IMR-90 (cell line): ENCODE data around the gene PKD1. TPM values are rescaled to one million over a fixed set of nuclear protein-coding genes. Genes with fewer than 3 reads are reported as not detected.

Experiments used
- ATAC-seq: fragments of 200-7000 bp; cut with Tn5 transposase; 2 replicates; pipeline ENCODE4 v1.9.1; 2020; ENCODE audit warnings: low read depth, mild to moderate bottlenecking, moderate library complexity
- BruUV-seq: library from RNA; stranded (reverse); fragments of 400-500 nt; replicated peaks from 2 replicates; lab custom pipeline; 2021; lab: Mats Ljungman, UMichigan
- CTCF ChIA-PET: fragments of 300-600 bp; formaldehyde crosslinking; extraction: SDS; loops from one replicate; lab custom pipeline; 2021; ENCODE audit warnings: antibody characterized with exemption; lab: Yijun Ruan, JAX
- POLR2A ChIA-PET: fragments of 300-600 bp; sonication (Branson Sonifier 250); formaldehyde crosslinking; loops from one replicate; lab custom pipeline; 2022; ENCODE audit warnings: antibody characterized with exemption; ENCODE audit not compliant: unreplicated experiment; lab: Charles Lee
- DNase-seq: peaks from one replicate; pipeline ENCODE4 v3.0.0; 2013
- H2AFZ ChIP-seq: replicated peaks from 2 replicates; pipeline ENCODE3; 2013; ENCODE audit warnings: low read length, mild to moderate bottlenecking; ENCODE audit not compliant: poor library complexity
- H2AK5ac ChIP-seq: 2 replicates; pipeline ENCODE4 v1.6.1; 2013; ENCODE audit warnings: low read depth, low read length, inconsistent platforms
- H2AK9ac ChIP-seq: replicated peaks from 2 replicates; pipeline ENCODE3; 2013; ENCODE audit warnings: mild to moderate bottlenecking, low read depth, low read length, moderate library complexity; ENCODE audit not compliant: poor library complexity
- H2BK120ac ChIP-seq: 2 replicates; pipeline ENCODE4 v1.6.1; 2013; ENCODE audit warnings: low read depth, low read length, inconsistent platforms
- H2BK15ac ChIP-seq: 3 replicates; pipeline ENCODE4 v1.6.1; 2013; ENCODE audit warnings: low read depth, low read length, inconsistent platforms
- H2BK20ac ChIP-seq: 2 replicates; pipeline ENCODE4 v1.6.1; 2013; ENCODE audit warnings: low read depth, mild to moderate bottlenecking, inconsistent platforms, low read length, moderate library complexity
- H2BK5ac ChIP-seq: 2 replicates; pipeline ENCODE4 v1.6.1; 2013; ENCODE audit warnings: mild to moderate bottlenecking, low read depth, low read length, inconsistent platforms; ENCODE audit not compliant: poor library complexity, severe bottlenecking
- H3K14ac ChIP-seq: replicated peaks from 2 replicates; pipeline ENCODE4 v1.6.1; 2013; ENCODE audit warnings: low read depth, low read length, inconsistent platforms
- H3K18ac ChIP-seq: 2 replicates; pipeline ENCODE4 v1.6.1; 2013; ENCODE audit warnings: low read depth, low read length, control low read depth
- H3K23ac ChIP-seq: 2 replicates; pipeline ENCODE4 v1.6.1; 2013; ENCODE audit warnings: low read depth, low read length, inconsistent platforms
- H3K27ac ChIP-seq: 2 replicates; pipeline ENCODE4 v1.5.1; 2013; ENCODE audit warnings: mild to moderate bottlenecking, control low read depth, low read length; ENCODE audit not compliant: insufficient read depth
- H3K27me3 ChIP-seq: 2 replicates; pipeline ENCODE4 v1.6.1; 2013; ENCODE audit warnings: low read length; ENCODE audit not compliant: control insufficient read depth, insufficient read depth
- H3K36me3 ChIP-seq: 2 replicates; pipeline ENCODE4 v1.6.1; 2013; ENCODE audit warnings: low read length, mixed read lengths; ENCODE audit not compliant: control insufficient read depth, insufficient read depth
- H3K4ac ChIP-seq: 2 replicates; pipeline ENCODE4 v1.6.1; 2013; ENCODE audit warnings: low read depth, low read length, inconsistent platforms
- H3K4me1 ChIP-seq: 2 replicates; pipeline ENCODE4 v1.6.1; 2013; ENCODE audit warnings: low read length, mixed read lengths; ENCODE audit not compliant: control insufficient read depth, insufficient read depth
- H3K4me2 ChIP-seq: 2 replicates; pipeline ENCODE4 v1.6.1; 2013; ENCODE audit warnings: low read depth, mild to moderate bottlenecking, control low read depth, low read length, moderate library complexity
- H3K4me3 ChIP-seq: 2 replicates; pipeline ENCODE4 v1.5.1; 2013; ENCODE audit warnings: low read depth, mild to moderate bottlenecking, control low read depth, low read length, moderate library complexity; ENCODE audit not compliant: insufficient read depth
- H3K56ac ChIP-seq: 2 replicates; pipeline ENCODE4 v1.6.1; 2013; ENCODE audit warnings: low read length, inconsistent platforms; ENCODE audit not compliant: insufficient read depth; ENCODE audit errors: extremely low read depth
- H3K79me1 ChIP-seq, 2 experiments: 2 replicates each; pipeline ENCODE4 v1.6.1; 2013; ENCODE audit warnings: low read length in 2 of 2, inconsistent platforms in 1 of 2, low read depth in 1 of 2
- H3K9ac ChIP-seq: 2 replicates; pipeline ENCODE4 v1.6.1; 2013; ENCODE audit warnings: low read depth, low read length, control low read depth
- H3K9me1 ChIP-seq: 2 replicates; pipeline ENCODE4 v1.6.1; 2013; ENCODE audit warnings: low read length, inconsistent platforms; ENCODE audit not compliant: insufficient read depth
- H3K9me3 ChIP-seq: 2 replicates; pipeline ENCODE4 v1.6.1; 2013; ENCODE audit warnings: low read length; ENCODE audit not compliant: control insufficient read depth, insufficient read depth
- H4K20me1 ChIP-seq: 2 replicates; pipeline ENCODE4 v1.6.1; 2013; ENCODE audit warnings: low read length, inconsistent platforms; ENCODE audit not compliant: insufficient read depth
- H4K5ac ChIP-seq: 2 replicates; pipeline ENCODE4 v1.6.1; 2013; ENCODE audit warnings: mild to moderate bottlenecking, low read depth, low read length, control low read depth
- H4K8ac ChIP-seq, 2 experiments: 2 replicates each; pipeline ENCODE4 v1.6.1; 2013; ENCODE audit warnings: low read depth in 2 of 2, low read length in 2 of 2, control low read depth in 1 of 2, inconsistent platforms in 1 of 2
- H4K91ac ChIP-seq: 2 replicates; pipeline ENCODE4 v1.6.1; 2013; ENCODE audit warnings: low read depth, low read length, inconsistent platforms; ENCODE audit not compliant: insufficient read depth
- BHLHE40 ChIP-seq: fragments of 150-350 bp; IDR thresholded peaks from 2 replicates; pipeline ENCODE4 v1.6.1; 2016; ENCODE audit warnings: mild to moderate bottlenecking, low read depth, low read length
- CEBPB ChIP-seq: IDR thresholded peaks from 2 replicates; pipeline ENCODE4 v1.6.1; 2012; ENCODE audit warnings: low read depth, low read length, improper control_type of control experiment
- CHD1 ChIP-seq: IDR thresholded peaks from 2 replicates; pipeline ENCODE4 v1.6.1; 2012; ENCODE audit warnings: low read depth, low read length, improper control_type of control experiment
- ELK1 ChIP-seq: fragments of 150-350 bp; IDR thresholded peaks from 2 replicates; pipeline ENCODE4 v1.6.1; 2016; ENCODE audit warnings: low read depth, mild to moderate bottlenecking, low read length, moderate library complexity, borderline replicate concordance
- FOS ChIP-seq: fragments of 150-350 bp; IDR thresholded peaks from 2 replicates; pipeline ENCODE4 v1.6.1; 2016; ENCODE audit warnings: low read depth, low read length
- MAFK ChIP-seq: IDR thresholded peaks from 2 replicates; pipeline ENCODE4 v1.6.1; 2012; ENCODE audit warnings: low read depth, low read length, improper control_type of control experiment
- MAZ ChIP-seq: IDR thresholded peaks from 2 replicates; pipeline ENCODE4 v1.6.1; 2012; ENCODE audit warnings: low read depth, mild to moderate bottlenecking, low read length, improper control_type of control experiment, moderate library complexity, borderline replicate concordance
- MXI1 ChIP-seq: IDR thresholded peaks from 2 replicates; pipeline ENCODE4 v1.6.1; 2012; ENCODE audit warnings: low read depth, mild to moderate bottlenecking, low read length, moderate library complexity, borderline replicate concordance
- NFE2L2 ChIP-seq: fragments of 150-350 bp; IDR thresholded peaks from 2 replicates; pipeline ENCODE4 v1.6.1; 2016; ENCODE audit warnings: low read depth, mild to moderate bottlenecking, low read length
- POLR2A ChIP-seq: IDR thresholded peaks from 2 replicates; pipeline ENCODE4 v1.6.1; 2012; ENCODE audit warnings: mild to moderate bottlenecking, low read depth, low read length
- RAD21 ChIP-seq: IDR thresholded peaks from 2 replicates; pipeline ENCODE4 v1.6.1; 2012; ENCODE audit warnings: low read length, improper control_type of control experiment
- RCOR1 ChIP-seq: IDR thresholded peaks from 2 replicates; pipeline ENCODE4 v1.6.1; 2012; ENCODE audit warnings: mild to moderate bottlenecking, low read length, improper control_type of control experiment; ENCODE audit not compliant: insufficient replicate concordance
- RFX5 ChIP-seq: IDR thresholded peaks from 2 replicates; pipeline ENCODE4 v1.8.0; 2012; ENCODE audit warnings: low read depth, mild to moderate bottlenecking, low read length, moderate library complexity
- SMC3 ChIP-seq: fragments of 150-350 bp; IDR thresholded peaks from 2 replicates; pipeline ENCODE4 v1.6.1; 2016; ENCODE audit warnings: low read depth, mild to moderate bottlenecking, antibody characterized with exemption, low read length, moderate library complexity
- USF2 ChIP-seq: fragments of 150-350 bp; IDR thresholded peaks from 2 replicates; pipeline ENCODE4 v1.6.1; 2017; ENCODE audit warnings: mild to moderate bottlenecking, antibody characterized with exemption, low read length, low read depth
- WGBS, 2 experiments: methylation state at CpG; one replicate each; pipeline versions ENCODE4 v1.1.5 to v1.1.7; 2013; ENCODE audit warnings: missing lambda C conversion rate in 2 of 2; ENCODE audit not compliant: insufficient read length in 1 of 2; ENCODE audit errors: extremely low coverage in 2 of 2; 5-methylcytosine and 5-hydroxymethylcytosine counted together
- dilution Hi-C: fragments of 300-500 bp; cut with HindIII; formaldehyde crosslinking; loops from one replicate; pipeline ENCODE4 v1.14.3; 2018; ENCODE audit warnings: low sequenced_read_pairs; ENCODE audit not compliant: unreplicated experiment
- in situ Hi-C: fragments of 300-500 bp; cut with MboI; formaldehyde crosslinking; loops from 3 replicates; pipeline ENCODE4 v1.14.3; 2019; ENCODE audit warnings: low sequenced_read_pairs, inconsistent platforms, mixed read lengths
- intact Hi-C: fragments of 100-400 bp; cut with micrococcal nuclease; formaldehyde crosslinking; loops from 2 replicates; pipeline ENCODE4 v1.10.0; 2022
- polyA plus RNA-seq, 3 experiments: library from polyadenylated mRNA; depleted of rRNA; stranded (reverse); fragments of >200 nt; gene quantifications; 2 replicates each; pipeline ENCODE4 v1.2.3, GENCODE V29; 2012; ENCODE audit warnings: low replicate concordance in 1 of 3
- total RNA-seq: library from RNA; depleted of rRNA; stranded (reverse); fragments of >200 nt; gene quantifications from 2 replicates; pipeline ENCODE4 v1.2.3, GENCODE V29; 2012
- TF ChIP-seq, protein P1 (sequence below): conservative IDR thresholded peaks from 2 replicates; pipeline ENCODE4 v1.5.1; 2012; ENCODE audit warnings: mild to moderate bottlenecking, low read depth, low read length, improper control_type of control experiment

Gene PKD1
- total and polyA plus RNA-seq, 2 of the 4 experiments (the other 2 are of a cell fraction), result 7.9 to 97.3 TPM

- WGBS, 2 experiments, result 100% methylated on average over 1 of the region's 12 CpGs; no CpG with 5 or more reads in 1 of the 2 experiments
- peaks cover 52% of the 10 kb centered on the region for H4K20me1 ChIP-seq
- H2BK5ac ChIP-seq, result no peak overlapping the region
- CTCF ChIA-PET, result no interaction called here
- no peak overlapping the region for H2BK120ac ChIP-seq
- intact Hi-C loops (no loop called here), in situ Hi-C loops (no loop called here), dilution Hi-C loops (no loop called here)
- no peak overlapping the region for H3K4me2 ChIP-seq
- DNase-seq, result no peak
- H3K9me1 ChIP-seq, result 0 out of 2 replicates have a peak, but pooled peaks cover 2% of the 10 kb centered on the region
- H2BK15ac ChIP-seq, result no peak overlapping the region
- H4K91ac ChIP-seq, result no peak overlapping the region
- no peak for ATAC-seq
- peaks cover 0 to 37% of the 10 kb centered on the region in 2 experiments for H3K79me1 ChIP-seq
- POLR2A ChIA-PET, result no interaction called here
- peaks cover 39% of the 10 kb centered on the region for H3K36me3 ChIP-seq
- no peak overlapping the region for H2AK5ac ChIP-seq
- no peak overlapping the region for H2BK20ac ChIP-seq
- H4K5ac ChIP-seq, result no peak overlapping the region
- no peak overlapping the region for H3K56ac ChIP-seq
- no peak overlapping the region for H3K9ac ChIP-seq
- H4K8ac ChIP-seq, result no peak overlapping the region
- BruUV-seq, result no TSS peak
- H3K18ac ChIP-seq, result no peak overlapping the region
- H3K27me3 ChIP-seq, result no peaks in the 10 kb centered on the region
- no peak overlapping the region for H3K4me3 ChIP-seq
- H3K23ac ChIP-seq, result no peak overlapping the region
- no peak for TF ChIP-seq RFX5
- no peak for TF ChIP-seq SMC3
- no peak for TF ChIP-seq RAD21
- TF ChIP-seq MAZ, result no peak
- no peak for TF ChIP-seq CHD1
- TF ChIP-seq POLR2A, result no peak
- no peak for TF ChIP-seq MXI1
- TF ChIP-seq MAFK, result no peak
- no peak for TF ChIP-seq RCOR1
- TF ChIP-seq FOS, result no peak
- TF ChIP-seq NFE2L2, result no peak
- TF ChIP-seq, protein P1, sequence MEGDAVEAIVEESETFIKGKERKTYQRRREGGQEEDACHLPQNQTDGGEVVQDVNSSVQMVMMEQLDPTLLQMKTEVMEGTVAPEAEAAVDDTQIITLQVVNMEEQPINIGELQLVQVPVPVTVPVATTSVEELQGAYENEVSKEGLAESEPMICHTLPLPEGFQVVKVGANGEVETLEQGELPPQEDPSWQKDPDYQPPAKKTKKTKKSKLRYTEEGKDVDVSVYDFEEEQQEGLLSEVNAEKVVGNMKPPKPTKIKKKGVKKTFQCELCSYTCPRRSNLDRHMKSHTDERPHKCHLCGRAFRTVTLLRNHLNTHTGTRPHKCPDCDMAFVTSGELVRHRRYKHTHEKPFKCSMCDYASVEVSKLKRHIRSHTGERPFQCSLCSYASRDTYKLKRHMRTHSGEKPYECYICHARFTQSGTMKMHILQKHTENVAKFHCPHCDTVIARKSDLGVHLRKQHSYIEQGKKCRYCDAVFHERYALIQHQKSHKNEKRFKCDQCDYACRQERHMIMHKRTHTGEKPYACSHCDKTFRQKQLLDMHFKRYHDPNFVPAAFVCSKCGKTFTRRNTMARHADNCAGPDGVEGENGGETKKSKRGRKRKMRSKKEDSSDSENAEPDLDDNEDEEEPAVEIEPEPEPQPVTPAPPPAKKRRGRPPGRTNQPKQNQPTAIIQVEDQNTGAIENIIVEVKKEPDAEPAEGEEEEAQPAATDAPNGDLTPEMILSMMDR, result no peak
- no peak for TF ChIP-seq USF2
- no peak for TF ChIP-seq CEBPB
- TF ChIP-seq ELK1, result no peak
- TF ChIP-seq BHLHE40, result no peak
- H3K4ac ChIP-seq, result no peak overlapping the region
- no peak overlapping the region for H3K27ac ChIP-seq
- no peaks in the 10 kb centered on the region for H3K9me3 ChIP-seq
- no peak overlapping the region for H2AFZ ChIP-seq
- no peak overlapping the region for H3K14ac ChIP-seq
- peak overlapping the region; percentile 42 for H2AK9ac ChIP-seq
- H3K4me1 ChIP-seq, result peaks cover 5% of the 10 kb centered on the region; the same call in 1 of the 2 replicates
Measured at GRCh38 chr16:2165861-2166260, 30.2 kb upstream of the PKD1 start.
